ENCODE results near the gene CPNE4. TPM values are rescaled to one million over a fixed set of nuclear protein-coding genes. Genes with fewer than 3 reads are reported as not detected.

The CPNE4 gene
- total RNA-seq, 1 experiment from 2014 or later, result 1.9 TPM

GRCh38 chr3:131540821-131541220 lies 494.0 kb downstream of the CPNE4 start:
- no peak overlapping the region for H3K4me2 ChIP-seq (ENCODE audit: insufficient read depth, insufficient read length, low read length)
- no peak overlapping the region for H3K18ac ChIP-seq (ENCODE audit: insufficient read length, low read depth, low read length)
- H3K27ac Mint-ChIP-seq, result no peak overlapping the region
- no peaks in the 10 kb centered on the region for H3K27me3 Mint-ChIP-seq (ENCODE audit: low read depth)
- no peak overlapping the region for H4K8ac ChIP-seq (replicated peaks; ENCODE audit: insufficient read length, low read depth, low read length)
- no peaks in the 10 kb centered on the region for H3K79me2 ChIP-seq (ENCODE audit: insufficient read depth, low read length)
- H4K5ac ChIP-seq (ENCODE audit: insufficient read length, low read depth, low read length), result no peak overlapping the region
- no peak for DNase-seq
- no peak overlapping the region for H3K4ac ChIP-seq (ENCODE audit: low read depth, low read length)
- H3K4me1 Mint-ChIP-seq, result peaks cover 4 to 6% of the 10 kb centered on the region in 2 experiments
- H2BK12ac ChIP-seq (ENCODE audit: insufficient read length, low read depth, low read length), result no peak overlapping the region
- no peaks in the 10 kb centered on the region for H3K36me3 Mint-ChIP-seq (ENCODE audit: insufficient read depth in 1 of 3, low read depth in 3 of 3)
- WGBS (ENCODE audit: extremely low coverage, insufficient read length, low lambda C conversion rate), result no CpG with 5 or more reads among the region's 2 CpGs
- no peaks in the 10 kb centered on the region for H3K9me3 ChIP-seq (ENCODE audit: control insufficient read depth, low read depth, low read length)
- H3K56ac ChIP-seq (ENCODE audit: insufficient read length, low read depth, low read length), result no peak overlapping the region
- no peak overlapping the region for H2AK5ac ChIP-seq (ENCODE audit: insufficient read length, low read length)
- H2BK5ac ChIP-seq (ENCODE audit: insufficient read length, low read length), result no peak overlapping the region
- H3K9me3 Mint-ChIP-seq, result no peaks in the 10 kb centered on the region
- H2AFZ ChIP-seq (ENCODE audit: low read length), result no peak overlapping the region
- no peak overlapping the region for H3T11ph ChIP-seq (ENCODE audit: low read length)
- H2BK15ac ChIP-seq (ENCODE audit: low read depth, low read length), result no peak overlapping the region
- TF ChIP-seq CTCF (conservative IDR thresholded peaks at IDR 0.05), result no peak
- no peak overlapping the region for H3K9ac ChIP-seq (ENCODE audit: extremely low read depth, insufficient read length, low read length)
- no peak overlapping the region for H3K23ac ChIP-seq (ENCODE audit: insufficient read length, low read depth, low read length)
- H3K4me3 Mint-ChIP-seq, result no peak overlapping the region
- peaks cover 3% of the 10 kb centered on the region; the same call in 1 of the 2 replicates for H3K4me1 ChIP-seq (ENCODE audit: insufficient read depth, low read length)
- H4K20me1 ChIP-seq (ENCODE audit: control insufficient read depth, insufficient read depth, insufficient read length), result no peaks in the 10 kb centered on the region
- H2BK120ac ChIP-seq (ENCODE audit: low read depth, low read length, poor library complexity, severe bottlenecking), result no peak overlapping the region
- H3K23me2 ChIP-seq (ENCODE audit: insufficient read length, low read depth, low read length, poor library complexity, severe bottlenecking), result no peaks in the 10 kb centered on the region
- no peak overlapping the region for H3K27ac ChIP-seq (ENCODE audit: insufficient read length, low read depth, low read length)
- H2BK20ac ChIP-seq (ENCODE audit: low read depth, low read length, poor library complexity, severe bottlenecking), result no peak overlapping the region
- no peak overlapping the region for H3K14ac ChIP-seq (ENCODE audit: insufficient read depth, low read length)
- no peak overlapping the region for H4K91ac ChIP-seq (ENCODE audit: insufficient read length, low read depth, low read length)
- H3K79me1 ChIP-seq (ENCODE audit: insufficient read depth, low read depth, low read length, poor library complexity, severe bottlenecking), result no peaks in the 10 kb centered on the region
- no peaks in the 10 kb centered on the region for H3K27me3 ChIP-seq (ENCODE audit: insufficient read depth, low read length)
